NCI-H1436 treated with DMSO at 0.1 percent for 48 hours (cell line): Measurements from ENCODE around the gene TBRG4.

Experiments
- DNase-seq: peaks from one replicate; lab custom pipeline; 2025; lab: John Stamatoyannopoulos, UW

Gene TBRG4

DNA sequence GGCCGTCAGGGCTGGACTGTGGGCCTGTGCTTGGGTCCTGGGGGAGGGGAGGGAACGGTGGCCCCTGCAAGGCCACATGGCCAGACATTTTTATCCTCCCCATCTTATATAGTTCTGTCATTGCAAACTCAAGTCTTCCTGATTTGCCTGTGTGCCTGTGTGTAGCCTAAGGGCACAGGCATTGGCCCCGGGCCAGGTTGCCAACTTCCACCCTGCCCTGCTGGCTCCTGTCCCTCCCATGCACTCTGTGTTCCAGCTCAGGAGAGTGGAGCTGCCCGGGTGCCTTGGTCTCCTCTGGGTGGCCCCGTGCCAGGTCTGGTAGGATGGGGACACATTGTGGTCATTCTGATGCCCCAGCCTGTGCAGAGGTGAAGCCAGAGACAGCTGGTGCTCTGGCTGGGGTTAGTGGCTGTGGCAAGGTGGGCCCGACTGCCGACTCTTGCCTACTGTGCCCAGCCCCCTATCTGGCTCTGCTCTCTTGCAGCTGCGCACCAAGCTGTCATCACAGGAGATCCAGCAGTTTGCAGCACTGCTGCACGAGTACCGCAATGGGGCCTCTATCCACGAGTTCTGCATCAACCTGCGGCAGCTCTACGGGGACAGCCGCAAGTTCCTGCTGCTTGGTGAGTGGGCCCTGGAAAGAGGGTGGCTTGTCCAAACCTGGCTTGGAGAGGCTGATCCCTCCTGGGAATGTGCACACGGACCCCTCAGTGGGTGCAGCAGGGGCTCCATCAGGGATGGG is 37.5 kb downstream of the TBRG4 start:
- no peak for DNase-seq

DNA sequence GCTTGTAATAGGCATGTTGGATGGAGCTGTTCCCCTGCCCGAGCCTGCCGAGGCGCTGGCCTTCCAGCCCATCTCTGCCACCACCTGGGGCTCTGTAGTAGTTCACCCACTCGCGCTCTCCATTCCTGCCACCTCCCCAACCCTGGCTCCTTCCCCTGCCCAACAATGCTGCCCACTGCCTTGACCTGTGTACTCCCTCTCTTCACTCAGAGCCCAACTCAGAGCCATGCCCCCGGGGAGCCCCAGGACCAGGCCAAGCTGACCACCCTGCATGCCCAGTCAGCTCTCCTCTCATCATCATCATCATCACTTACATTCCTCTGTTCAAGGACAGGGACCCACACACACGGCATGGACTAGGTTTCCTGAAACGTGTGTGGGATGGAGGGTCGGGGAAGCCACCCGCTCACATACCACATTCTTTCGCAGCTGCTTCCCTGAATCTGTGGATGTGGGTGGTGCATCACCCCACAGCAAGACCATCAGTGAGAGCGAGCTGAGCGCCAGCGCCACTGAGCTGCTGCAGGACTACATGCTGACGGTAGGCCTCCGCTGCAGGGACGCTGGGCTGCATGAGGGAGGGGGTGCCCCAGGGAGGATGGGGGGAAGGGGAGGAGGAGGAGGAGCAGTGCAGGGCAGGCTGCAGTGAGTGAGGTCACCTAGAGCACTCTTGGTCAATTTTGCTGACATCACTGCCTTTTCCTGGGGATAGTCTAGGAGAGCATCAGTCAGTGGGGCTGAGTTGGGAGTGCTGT is 38.3 kb downstream of the TBRG4 start:
- no peak for DNase-seq

DNA sequence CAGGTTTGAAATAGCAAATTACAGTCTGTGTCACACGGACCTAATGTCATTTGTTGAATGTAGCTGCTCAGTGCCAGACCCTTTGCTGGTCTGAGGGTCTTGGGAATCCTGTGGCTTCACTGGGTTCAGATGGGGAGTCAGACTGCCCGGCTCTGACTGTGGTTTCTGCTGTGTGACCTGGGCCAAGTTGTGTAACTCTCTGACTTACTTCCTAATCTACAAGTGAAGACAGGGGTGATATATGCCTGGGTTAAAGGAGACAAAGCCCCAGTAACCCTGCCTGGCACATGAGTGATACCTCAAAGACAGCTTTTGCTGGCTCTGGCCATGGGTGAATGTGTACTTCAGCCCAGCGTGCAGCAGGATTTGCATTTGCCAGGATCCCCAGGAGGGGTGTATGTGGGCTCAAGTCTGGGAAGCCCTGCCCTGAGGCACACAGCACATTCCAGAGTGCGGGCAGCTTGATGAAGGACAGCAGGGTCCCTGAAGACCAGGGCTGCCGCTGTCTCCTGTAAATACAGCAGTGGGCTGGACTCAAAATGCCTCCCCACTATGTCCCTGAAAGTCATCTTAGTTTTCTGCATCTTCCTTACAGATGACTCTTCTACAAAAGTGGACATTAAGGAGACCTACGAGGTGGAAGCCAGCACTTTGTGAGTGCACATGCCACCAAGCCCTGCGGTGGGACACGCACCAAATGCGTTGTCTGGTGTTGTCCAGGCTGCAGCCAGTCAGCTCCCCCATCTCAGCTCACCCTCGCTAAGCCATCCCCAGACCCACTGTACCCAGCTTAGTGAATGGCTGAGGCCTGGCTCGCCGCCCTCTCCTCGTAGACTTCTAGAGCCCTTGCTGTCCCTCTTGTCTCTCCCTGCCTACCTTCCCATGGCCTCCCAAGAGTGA is 39.1 kb downstream of the TBRG4 start:
- DNase-seq: no peak

DNA sequence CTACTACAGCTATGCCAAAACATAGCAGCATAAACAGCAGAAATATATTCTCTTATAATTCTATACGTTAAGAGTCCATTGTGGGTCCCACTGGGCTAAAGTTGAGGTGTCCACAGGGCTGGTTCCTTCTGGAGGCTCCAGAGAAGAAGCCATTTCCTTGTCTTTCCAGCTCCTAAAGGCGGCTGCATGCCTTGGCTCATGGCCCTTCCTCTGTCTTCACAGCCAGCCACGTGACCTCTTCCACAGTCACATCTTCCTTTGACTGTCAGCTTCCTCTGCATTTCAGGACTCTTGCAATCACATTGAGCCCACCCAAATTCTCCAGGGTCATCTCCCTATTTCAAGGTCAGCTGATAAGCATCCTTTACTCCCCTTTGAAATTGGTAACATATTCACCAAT is 40.0 kb downstream of the TBRG4 start:
- DNase-seq: no peak

DNA sequence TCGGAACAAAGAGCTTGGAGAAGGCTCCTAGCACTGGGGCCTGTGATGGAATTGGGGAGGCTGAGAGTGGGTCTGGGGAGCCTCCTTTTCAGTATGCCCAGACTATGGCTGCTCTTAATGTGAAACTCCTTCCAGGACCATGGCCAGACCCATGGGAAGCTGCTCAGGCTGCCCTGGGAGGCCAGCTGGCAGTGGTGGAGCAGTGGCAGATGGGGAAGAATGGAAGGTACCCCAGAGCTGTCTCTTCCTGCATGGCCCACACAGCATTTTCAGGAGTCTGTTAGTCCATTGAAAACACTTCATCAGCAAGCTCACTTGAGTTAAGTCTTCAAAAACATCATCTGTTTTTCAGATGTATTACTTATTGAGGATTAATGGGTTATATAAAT is 41.2 kb downstream of the TBRG4 start:
- no peak for DNase-seq

DNA sequence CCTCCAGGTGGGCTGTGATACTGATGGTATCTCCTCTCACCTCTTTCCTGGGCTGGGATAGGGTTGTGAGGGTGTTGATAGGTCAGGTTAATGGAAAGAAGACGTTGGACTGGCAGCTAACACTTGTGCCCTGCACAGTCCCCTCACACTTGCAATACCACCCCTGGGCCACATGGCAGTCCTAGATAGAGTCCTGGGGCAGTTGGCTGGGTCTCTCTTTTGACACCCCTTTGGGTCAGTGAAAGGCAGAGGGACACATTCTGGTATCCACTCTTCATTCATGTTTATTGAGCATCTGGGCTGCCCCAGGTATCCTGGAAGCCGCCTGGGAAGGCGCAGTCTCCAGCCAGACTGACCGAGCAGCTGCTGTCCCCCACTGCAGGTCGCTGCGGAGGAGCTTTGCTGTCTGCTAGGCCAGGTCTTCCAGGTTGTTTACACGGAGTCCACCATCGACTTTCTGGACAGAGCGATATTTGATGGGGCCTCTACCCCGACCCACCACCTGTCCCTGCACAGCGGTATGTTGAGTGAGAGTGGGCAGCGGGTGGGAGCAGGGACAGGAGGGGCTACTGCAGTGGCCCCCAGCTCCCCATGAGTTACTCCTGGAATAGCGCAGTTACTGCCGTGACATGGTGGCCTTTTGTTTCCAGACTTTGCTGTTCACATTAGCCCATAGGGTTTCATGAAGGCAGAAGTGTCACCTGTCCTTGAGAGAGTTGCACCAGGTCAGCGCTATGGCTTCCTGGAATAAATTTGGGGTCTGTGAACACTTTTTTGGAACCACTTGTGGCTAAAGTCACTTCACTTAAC is 41.8 kb downstream of the TBRG4 start:
- no peak for DNase-seq

DNA sequence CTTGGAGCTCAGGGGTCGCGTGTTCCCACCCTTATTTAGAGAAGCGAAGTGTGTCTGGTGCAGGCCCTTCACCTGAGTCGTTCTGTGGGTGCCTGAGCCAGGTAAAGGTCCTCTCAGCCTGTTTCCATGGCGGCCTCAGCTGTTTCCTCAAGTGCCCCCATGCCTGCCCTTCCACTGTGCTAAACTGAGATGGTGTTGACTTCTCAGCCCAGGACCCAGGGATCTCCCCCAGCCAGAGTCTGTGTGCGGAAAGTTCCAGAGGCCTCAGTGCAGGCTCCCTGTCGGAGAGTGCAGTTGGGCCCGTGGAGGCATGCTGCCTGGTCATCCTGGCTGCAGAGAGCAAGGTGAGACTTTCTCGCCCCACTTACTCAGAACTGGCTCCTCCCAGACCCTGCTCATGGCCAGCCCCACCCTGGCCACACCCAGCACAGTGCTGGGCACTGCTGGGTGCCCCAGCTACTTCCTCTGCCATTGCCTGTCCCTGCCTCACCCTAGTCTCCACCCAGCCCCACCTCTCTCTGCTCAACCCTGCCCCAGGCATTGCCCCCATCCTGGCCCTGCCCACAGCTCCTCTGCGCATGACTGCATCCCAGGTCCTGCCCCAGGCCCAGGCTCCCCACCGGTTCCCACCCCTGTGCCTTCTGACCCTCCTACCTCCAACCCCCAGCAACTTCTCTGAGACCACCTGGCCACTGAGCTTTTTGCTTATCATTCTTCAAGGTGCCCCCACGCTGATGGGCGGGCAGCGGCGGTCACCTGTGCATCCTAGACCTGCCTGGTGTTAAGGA is 43.1 kb downstream of the TBRG4 start:
- DNase-seq: no peak

DNA sequence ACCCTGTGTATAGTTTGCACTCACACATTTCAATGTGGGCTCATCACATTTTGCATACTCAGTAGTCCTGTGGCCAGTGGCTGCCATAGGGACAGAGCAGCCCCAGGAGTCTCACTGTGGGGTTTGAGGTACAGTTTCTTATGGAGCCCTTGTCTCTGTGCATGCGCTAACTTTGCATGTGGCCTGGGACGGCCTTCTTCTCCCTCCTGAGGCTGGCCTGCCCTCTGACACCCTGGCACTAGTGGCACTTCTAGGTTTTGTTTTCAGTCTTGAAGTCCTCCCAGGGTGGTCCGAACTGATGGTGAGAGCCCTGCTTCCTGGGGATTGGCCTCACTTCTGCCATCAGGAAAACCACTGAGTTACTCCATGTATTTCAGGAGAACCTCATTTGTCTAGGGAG is 43.9 kb downstream of the TBRG4 start:
- DNase-seq: no peak

DNA sequence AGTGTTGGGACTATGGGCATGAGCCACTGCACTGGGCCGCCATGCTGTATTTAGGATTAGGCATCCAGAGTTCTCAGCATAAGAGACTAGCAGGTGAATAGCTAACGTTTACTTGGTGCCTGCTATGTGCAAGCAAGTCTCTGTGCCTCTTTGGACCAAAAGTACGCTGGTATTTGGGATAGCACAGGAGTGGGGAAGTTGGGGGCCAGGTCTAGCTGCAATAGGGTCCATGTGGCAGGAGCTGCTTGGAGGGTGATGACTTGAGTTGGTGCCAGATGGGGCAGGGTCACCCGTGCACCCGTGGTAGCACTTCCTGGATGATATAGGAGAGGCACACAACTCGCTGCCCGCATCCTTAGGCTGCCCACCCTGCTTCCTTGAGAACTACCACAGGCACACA is 45.1 kb downstream of the TBRG4 start:
- DNase-seq: no peak

DNA sequence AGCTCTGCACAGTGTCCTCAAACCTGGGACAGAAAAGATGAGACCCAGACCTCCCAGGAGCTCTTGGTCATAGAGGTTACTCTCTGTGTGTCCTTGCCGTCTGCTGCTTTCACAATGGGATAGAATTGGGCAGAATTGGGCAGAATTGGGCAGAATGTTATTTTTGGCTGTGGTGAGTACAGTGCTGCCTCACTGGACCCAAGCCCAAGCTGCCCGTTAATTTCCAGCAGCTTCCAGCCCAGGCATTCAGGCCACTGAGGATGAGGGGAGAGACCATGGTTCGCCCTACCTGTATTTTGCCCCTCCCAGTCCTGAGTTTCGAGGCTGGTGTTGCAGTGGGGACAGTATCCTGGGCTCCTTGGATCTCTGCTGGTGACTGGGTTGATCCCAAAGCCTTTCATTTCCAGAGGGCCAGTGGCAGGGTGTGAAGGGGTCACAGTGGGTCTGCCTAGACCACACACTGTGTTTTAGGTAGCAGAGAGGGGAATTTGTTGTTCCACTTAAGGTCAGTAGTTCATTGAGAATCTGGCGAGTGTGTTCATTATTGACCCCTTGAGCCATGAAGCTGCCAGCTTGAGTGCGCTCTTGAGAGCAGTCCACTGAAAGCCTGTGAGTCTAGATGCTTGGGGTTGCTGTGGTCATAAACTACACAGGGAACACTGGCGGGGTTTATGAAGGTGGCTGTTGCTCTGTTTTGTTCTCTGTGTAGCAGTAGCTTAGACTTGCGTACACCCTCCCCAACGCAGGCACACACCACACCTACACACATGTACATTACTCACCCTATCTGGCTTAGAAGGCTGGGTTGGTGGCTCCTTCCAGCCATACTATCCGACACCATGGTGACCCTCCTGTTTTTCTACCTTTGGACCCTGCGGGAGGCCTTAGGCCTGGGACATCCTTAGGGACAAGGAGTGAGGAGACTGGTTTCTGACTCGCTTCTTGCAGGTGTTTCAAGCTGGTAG is 46.2 kb downstream of the TBRG4 start:
- DNase-seq: no peak

DNA sequence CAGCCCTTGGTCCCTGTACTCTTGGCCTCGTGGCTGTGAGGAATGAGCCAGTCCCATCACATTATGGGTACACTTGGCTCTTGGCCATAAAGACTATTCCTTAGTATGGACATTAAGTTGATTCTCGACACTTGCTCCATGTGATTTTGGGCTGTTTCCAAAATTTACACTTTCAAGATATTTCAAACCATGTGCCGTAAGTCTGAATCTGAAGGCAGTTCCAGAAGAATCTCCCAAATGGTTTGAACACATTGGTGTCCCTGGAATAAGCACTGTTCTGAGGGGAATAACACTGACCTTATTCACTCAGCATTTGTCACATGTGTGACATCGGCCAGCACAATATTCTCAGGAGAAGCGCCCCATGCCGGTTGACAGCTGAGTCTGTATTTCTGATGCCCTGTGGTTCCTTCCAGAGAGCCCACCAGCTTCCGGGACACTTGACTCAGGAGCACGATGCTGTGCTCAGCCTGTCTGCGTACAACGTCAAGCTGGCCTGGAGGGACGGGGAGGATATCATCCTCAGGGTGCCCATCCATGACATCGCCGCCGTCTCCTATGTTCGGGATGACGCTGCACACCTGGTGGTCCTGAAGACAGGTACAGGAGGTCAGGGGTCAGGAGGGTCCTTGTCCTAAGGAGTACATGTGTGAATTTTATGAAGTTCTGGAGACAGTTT is 47.3 kb downstream of the TBRG4 start:
- DNase-seq: no peak

DNA sequence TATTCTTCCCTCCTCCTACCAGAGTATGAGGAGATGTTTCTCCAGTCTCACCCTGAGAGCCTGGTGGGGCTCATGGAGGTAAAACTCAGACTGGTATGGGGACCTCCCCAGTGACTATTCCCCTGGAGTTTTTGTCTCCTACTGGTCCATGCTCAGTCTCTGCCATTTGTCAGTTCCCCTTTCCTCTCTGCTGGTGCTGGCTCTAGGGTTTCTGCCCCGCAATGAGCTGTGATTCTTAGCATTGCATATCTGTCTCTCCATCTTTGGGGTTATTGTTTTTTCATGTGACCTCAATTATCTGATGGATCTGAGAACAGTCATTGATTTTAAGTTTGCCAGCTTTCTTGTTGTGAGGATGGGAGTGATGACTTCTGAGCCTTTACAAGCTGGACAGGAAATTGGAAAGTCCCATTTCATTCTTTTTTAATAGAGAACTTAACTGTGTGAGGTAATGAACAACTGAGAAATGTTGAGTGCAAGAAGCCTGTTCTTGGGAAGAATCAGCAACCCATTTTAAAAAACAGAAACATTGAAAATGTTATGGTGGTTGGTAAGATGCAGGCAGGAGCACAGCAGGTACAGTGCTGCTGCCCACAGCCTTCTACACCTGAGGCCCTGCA is 49.6 kb downstream of the TBRG4 start:
- no peak for DNase-seq

DNA sequence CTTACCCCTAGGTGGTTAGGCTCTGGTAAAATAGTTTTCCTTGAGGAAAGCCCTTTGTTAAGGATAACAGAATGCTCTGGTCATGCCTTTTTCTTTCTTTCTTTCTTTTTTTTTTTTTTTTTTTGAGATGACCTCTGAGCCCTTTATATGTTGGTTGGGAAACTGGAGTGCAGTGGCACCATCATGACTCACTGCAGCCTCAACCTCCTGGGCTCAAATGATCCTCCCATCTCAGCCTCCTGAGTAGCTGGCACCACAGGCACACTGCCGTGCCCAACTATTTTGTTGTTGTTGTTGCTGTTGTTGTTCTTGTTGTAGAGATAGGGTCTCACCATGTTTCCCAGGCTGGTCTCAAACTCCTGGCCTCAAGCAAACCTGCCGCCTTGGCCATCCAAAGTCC is 50.1 kb downstream of the TBRG4 start:
- no peak for DNase-seq

DNA sequence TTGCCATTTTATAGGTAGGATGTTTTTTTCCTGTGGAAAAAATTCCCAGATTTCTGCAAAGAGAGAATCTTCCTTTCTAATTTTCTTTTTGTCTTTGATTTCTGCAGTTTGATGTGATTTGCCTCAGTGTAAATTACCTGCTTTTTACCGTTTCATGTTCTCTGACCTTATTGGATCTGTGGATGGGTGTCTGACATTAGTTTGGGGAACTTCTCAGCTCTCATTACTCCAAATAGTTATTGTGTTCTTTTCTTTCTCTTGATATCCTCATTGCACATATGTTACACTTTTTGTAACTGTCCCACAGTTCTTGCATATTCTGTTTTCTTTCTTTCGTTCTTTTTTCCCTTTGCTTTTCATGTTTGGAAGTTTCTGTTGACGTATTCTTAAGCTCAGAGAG is 51.2 kb downstream of the TBRG4 start:
- DNase-seq: no peak

DNA sequence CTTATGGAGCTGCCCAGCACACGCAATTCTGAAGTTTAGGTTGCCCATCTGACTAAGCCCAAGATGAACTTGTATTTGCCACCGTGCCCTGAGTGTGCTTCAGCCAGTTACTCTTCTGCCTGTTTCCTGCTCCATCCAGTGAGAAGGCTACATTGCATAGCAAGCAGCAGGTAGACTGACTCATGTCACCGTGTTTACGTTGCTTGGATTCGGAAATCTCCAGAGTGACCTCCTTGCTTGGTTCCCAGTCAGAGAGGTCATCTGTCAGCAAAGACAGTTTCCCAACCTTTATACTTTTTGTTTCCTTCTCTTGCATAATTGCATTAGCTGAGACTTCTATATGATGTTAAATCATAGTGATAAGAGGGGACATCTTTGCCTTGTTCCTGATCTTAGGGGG is 53.6 kb downstream of the TBRG4 start:
- DNase-seq: no peak

DNA sequence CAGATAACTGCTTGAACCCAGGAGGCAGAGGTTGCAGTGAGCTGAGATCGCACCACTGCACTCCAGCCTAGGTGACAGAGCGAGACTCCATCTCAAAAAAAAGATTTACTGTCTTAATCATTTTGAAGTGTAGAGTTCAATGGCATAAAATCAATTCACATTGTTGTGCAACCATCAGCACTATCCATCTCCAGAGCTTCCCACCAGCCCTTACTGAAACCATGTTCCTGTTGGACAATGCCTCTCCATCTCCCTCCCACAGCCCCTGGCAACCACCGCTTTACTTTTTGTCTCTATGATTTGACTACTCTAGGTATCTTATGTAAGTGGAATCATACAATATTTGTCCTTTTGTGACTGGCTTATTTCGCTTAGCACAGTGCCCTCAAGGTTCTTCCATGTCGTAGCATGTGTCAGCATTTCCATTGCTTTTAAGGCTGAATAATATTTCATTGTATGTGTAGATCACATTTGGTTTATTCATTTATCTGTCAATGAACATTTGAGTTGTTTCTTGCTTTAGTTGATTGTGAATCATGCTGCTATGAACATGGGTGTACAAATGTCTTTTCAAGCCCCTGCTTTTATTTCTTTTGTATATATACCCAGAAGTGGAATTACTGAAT is 55.8 kb downstream of the TBRG4 start:
- DNase-seq: no peak

DNA sequence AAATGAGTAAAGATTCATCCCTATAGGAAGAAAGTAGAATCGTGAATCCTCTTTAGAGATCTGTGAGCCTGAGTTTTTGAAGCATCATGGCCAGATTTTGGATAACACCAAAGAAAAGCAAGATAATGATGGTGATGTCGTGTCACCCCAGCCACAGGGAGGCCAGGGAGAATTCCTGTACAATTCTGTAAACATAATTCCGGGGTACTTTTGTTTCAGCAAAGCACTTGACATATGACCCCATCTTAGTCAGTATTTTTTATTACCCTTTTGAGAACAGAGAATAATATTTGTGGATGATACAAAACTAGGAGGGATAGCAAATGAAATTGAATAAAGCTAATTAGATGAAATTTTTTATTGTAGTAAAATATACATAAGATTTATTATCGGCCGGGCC is 56.5 kb downstream of the TBRG4 start:
- DNase-seq: no peak

DNA sequence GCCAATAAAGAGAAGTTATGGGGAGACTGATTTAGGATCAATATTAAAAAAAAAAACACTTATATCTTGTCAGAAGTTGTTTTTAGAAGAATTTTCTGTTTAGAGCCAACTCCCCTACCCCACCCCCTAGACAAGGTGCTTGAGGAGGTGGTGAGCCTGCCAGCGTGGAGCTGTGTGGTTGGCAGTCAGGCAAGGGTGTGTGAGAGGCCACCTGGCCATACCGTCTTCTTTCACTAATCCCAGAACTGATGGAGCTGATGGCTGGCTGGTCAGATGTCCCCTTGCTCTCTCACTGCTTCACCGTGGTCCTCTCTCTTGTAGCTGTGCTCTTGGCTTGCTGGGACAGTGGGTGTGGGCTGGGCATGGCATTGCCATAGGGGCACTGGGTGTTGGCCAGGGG is 57.1 kb downstream of the TBRG4 start:
- DNase-seq: no peak
